ENCODE data around the gene HSPBP1.

The HSPBP1 gene

GRCh38 chr19:55304980-55305379 lies 25.1 kb upstream of the HSPBP1 start:
- DNase-seq, result peak; percentile 10

GRCh38 chr19:55304279-55304978 lies 24.5 kb upstream of the HSPBP1 start:
- DNase-seq, result peak; percentile 42

GRCh38 chr19:55303477-55303876 lies 23.6 kb upstream of the HSPBP1 start:
- peak; percentile 9 for DNase-seq

DNA sequence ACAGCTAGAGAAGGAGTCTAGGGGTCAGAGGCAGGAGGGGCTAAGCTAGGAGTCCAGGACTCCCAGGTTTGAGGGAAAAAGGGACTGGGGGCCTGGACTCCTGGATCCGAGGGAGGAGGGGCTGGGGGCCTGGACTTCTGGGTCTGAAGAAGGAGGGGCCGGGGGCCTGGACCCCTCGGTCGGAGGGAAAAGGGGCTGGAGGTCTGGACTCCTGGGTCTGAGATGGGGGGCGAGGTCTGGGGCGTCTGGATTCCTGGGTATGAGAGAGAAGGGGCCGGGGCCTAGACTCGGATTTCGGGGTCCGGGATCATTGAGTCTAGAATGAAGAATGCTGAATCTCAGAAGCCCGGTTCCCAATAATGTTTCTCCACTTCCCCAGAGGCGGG lies 22.4 kb upstream of the HSPBP1 start:
- DNase-seq, result no peak

GRCh38 chr19:55301459-55302317 lies 21.8 kb upstream of the HSPBP1 start:
- peak; percentile 93 for DNase-seq

DNA sequence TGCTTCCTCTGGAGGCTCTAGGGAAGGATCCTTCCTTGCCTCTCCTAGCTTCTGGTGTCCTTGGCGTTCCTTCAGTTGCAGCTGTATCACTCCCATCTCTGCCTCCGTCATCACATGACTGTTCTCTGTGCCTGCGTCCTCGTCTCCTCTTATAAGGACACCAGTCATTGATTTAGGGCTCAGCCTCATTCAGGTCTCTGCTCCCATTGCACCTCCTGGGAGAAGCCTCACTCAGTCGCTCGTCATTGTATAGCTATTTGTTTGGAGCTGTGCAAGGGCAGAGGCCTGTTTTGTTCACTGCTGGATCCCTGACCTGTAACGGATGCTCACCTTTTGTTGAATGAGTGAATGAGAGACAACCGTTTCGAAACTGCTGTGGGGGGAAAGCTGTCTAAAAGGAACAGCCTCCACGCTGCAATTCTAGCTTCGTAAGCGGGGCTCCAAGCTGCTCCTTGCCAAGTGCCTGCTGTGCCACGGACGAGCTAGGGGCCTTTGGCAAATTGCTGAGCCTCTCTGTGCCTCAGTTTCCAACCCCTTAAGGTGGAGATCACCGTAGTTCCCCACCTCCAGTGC lies 21.1 kb upstream of the HSPBP1 start:
- peak; percentile 11 for DNase-seq

DNA sequence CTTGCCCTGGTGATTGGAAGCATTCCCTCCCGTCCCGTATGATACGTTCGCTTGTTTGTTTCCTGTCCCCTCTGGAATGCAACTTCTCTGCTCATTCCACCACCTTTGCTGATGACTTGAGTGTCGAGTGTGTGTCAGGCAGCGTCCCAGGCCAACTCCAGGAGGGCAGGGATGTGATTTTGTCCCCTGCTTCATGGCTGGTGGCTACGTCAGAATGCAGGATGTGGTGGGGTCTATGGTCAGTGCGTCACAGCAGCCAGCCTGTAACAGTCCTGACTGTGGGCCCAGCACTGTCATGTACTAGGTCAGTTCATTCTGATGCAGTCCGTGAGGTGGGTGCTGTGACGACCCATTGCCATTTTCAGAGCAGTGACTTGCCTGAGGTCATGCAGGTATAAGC lies 20.1 kb upstream of the HSPBP1 start:
- DNase-seq, result peak; percentile 12

GRCh38 chr19:55297267-55297666 lies 17.4 kb upstream of the HSPBP1 start:
- DNase-seq, result no peak

DNA sequence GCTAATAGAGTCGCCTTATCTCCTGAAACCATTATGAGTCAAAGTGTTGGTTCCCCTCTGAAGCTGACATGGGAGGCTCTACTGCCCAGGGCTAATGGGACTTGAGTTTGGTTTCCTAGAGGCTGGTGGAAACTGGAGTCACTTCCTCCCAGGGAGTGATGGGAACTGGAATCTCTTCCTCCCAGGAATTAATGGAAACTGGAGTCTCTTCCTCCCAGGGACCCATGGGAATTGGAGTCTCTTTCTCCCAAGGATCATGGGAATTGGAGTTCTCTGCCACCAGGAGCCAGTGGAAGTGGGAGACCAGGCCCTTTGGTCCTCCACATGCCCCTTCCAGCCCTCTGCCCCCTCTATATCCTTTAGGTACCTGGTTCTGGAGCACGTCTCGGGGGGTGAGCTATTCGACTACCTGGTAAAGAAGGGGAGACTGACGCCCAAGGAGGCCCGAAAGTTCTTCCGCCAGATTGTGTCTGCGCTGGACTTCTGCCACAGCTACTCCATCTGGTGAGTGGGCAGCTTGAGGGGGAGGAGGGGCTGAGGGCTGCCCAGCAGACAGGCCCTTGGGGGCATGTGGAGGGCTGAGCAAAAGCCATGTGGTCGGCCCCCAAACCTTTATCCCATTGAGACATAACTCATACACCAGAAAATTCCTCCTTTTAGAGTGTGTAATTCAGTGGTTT lies 9.3 kb upstream of the HSPBP1 start:
- DNase-seq, result no peak

- DNase-seq, result no peak
Observed at GRCh38 chr19:55287361-55288079, 7.6 kb upstream of the HSPBP1 start.

DNA sequence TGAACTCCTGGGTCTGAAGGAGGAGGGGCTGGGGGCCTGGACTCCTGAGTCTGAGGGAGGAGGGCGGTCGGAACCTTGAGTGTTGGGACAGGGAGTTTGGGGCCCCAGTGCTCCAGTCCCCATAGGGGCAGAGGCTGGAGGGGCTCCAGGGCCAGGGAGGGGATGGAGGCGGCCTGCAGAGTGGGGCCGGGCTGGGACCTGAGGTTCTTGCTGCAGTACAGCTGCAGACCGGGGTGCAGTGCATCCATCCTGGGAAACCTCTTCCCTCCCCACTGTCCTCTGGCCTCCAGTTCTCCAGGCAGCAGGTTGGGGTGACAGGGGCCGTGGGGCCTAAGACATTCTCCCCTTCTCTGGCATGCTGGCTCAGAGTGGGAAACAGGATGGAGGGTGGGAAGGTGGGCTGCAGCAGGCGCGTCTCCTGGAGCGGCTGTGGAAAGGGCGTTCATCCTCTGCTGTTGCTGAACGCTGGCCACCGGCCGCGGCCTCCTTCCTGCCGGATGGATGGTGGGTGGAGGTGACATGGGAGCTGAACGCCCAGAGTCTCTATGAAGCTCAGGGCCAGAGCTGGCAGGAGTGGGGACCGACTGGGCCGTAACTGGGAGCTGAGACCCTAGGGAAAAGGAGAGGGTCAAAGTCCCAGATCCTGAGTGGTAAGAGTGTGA lies 5.5 kb upstream of the HSPBP1 start:
- DNase-seq, result no peak

GRCh38 chr19:55284405-55285058 lies 4.6 kb upstream of the HSPBP1 start:
- DNase-seq, result no peak

DNA sequence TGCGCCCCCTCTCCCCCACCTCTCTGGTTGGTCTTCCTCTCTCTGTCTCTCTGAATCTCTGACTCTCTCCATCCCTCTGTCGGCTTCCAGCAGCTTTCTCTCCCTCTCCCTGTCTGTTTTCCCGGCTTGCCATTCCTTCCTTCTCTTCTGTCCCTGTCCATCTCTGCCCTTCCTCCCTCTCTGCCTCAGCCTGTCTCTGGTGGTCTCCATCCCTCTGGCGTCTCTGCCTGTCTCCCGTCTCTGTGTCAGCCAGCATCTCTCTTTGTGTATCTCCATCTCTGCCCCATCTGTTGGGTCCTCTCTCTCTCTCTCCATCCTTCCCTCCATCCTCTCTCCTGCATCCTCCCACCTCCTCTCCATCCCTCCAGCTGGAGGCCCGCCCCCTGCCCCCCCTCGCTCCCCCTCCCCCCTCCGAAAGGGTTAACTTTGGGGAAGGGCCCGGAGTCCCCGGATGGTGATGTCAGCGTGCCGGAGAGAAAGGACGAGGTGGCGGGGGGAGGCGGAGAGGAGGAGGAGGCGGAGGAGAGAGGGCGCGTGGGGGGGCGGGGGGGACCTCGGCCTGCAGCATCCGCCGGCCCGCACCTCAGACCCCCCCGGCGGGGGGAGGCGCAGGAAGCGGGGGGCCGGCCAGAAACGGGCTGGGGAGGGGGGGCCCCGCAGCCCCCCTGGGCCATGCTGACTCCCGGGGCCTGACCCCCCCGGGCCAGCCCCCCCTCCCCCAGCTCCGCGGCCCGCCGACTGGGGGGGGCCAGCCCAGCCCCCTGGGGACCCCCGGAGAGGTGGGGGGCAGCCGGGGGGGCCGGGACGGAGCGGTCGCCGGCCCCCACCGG lies 3.9 kb upstream of the HSPBP1 start, which contains the start of gene BRSK1:
Gene BRSK1, plus strand, starts transcription at position 450 of the 830 bp plus-strand sequence. CDS start 446 bp downstream, outside the sequence.
- DNase-seq, result peak; percentile 88

DNA sequence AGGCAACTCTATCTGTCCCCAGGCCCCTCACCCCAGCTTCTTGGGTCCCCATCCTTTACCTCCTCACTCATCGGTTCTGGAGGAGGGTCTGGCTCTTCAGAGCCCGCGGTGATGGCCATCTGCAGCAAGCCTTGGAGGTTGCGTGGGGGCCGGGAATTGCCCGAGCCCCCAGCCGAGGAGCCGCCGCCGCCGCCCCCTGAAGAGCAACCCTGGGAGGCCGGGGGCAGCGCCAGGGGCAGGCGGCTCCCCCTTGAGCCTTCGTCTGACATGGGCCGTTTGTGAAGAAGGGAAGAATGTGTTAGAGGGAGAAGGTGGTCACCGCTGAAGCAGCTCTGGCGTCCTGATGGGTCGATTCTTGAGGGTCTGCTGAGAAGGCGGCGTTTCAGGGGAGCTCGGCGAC lies 570 bp downstream of the HSPBP1 start:
- DNase-seq, result no peak

DNA sequence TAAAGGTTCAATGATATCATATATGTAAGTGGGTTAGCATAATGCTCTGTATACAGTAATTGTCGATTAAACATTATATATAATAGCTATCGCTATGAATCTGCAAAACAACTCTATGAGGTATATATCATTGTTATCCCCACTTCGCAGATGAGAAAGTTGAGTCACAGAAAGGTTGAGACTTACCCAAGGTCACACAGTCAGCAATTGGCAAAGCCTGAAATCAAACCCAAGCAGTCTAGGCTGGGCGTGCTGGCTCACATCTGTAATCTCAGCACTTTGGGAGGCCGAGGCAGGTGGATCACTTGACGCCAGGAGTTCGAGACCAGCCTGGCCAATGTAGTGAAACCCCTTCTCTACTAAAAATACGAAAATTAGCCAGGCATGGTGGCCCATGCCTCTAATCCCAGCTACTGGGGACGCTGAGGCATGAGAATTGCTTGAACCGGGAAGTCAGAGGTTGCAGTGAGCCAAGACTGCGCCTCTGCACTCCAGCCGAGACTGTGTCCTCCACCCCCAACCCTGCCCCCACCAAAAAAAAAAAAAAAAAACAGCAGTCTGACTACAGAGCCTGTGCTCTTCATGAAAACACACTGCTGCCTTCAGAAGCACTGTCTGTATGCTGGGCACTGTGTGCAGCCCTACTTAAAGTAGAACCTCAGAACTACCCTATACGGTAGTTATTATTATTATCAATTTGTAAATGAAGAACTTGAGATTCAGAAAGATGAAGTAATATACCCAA lies 1.3 kb downstream of the HSPBP1 start:
- no peak for DNase-seq

DNA sequence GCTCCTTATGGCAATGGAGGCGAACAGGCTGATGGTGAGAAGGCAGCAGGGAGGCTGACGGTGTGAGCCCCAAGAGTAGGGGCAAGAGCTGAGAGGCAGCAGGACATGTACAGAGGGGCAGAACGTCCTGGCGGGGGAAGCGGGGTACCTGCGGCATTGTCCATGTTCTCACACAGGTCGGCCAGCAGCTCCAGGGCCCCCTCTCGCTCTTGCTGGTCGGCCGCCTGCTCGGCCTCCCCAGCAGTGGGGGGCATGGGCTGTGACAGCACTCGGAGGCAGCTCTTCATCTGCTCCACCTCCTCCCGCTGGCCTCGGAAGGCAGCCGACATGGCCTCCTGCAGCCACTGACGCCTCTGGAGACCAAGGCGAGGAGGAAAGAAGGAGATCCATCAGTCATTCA lies 2.4 kb downstream of the HSPBP1 start:
- DNase-seq, result no peak

GRCh38 chr19:55276720-55277430 lies 3.0 kb downstream of the HSPBP1 start:
- DNase-seq, result no peak

GRCh38 chr19:55275851-55276719 lies 3.8 kb downstream of the HSPBP1 start:
- no peak for DNase-seq

Data from right hindlimb (tissue), 1 donor.